Measurements from ENCODE around the gene RAB5A.
A peak's percentile ranks its signal among the peaks of the same experiment; 100 is the strongest.
"Not testable (repeated sequence)": the region's sequence is repeated elsewhere in the genome, so short reads cannot be mapped to it uniquely, and the experiment has no call there.

RAB5A gene

GRCh38 chr3:19946832-19947548, at the start of gene RAB5A:
Gene RAB5A (plus strand): TSS chr3:19947097. CDS start chr3:19950899, 3,802 bp downstream.
- peak; percentile 97 for DNase-seq

GRCh38 chr3:19898721-19899120, 48.2 kb upstream of the RAB5A start:
- DNase-seq = no peak

- no peak for DNase-seq
These were observed 47.6 kb upstream of the RAB5A start for GRCh38 chr3:19899264-19899663.

DNA sequence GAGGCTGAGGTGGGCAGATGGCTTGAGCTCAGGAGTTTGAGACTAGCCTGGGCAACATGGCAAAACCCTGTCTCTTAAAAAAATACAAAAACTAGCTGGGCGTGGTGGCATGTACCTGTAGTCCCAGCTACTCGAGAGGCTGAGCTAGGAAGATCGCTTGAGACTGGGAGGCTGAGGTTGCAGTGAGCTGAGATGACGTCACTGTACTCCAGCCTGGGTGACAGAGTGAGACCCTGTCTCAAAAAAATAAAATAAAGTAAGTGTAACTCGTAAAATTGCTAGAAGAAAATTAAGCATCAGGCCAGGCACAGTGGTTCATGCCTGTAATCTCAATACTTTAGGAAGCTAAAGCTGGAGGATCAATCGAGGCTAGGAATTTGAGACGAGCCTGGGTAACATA, 47.1 kb upstream of the RAB5A start:
- not testable (repeated sequence) for DNase-seq

DNA sequence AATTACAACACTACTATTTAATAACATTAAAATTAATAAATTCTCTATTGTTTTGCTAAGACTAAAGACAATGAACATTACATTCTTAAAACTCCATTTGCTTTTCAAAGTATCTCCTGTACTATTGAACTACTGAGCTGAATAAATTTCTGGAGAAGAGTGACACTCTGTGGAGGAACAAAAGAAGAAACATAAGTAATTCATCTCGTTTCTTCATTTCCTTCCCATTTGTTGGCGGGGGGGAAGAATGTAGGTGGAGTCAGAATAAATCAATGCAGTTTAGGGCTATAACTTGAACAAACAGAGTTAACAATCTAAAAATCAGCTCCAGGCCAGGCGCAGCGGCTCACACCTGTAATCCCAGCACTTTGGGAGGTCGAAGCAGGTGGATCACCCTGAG, 45.6 kb upstream of the RAB5A start:
- DNase-seq = no peak

GRCh38 chr3:19901918-19902317, 45.0 kb upstream of the RAB5A start:
- no peak for DNase-seq

GRCh38 chr3:19903649-19904048, 43.2 kb upstream of the RAB5A start:
- DNase-seq = no peak

- no peak for DNase-seq
These were observed 39.4 kb upstream of the RAB5A start for GRCh38 chr3:19907523-19907922.

DNA sequence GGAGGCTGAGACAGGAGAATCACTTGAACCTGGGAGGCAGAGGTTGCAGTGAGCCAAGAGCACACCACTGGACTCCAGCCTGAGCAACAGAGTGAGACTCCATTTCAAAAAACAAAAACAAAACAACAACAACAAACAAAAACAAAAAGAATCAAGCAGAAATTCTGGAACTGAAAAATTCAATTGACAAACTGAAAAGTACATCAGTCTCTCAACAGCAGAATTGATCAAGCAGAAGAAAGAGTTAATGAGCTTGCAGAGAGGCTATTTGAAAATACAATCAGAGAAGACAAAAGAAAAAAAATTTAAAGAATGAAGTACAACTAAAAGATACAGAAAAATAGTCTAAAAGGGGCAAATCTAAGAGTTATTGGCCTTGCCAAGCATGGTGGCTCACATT, 35.4 kb upstream of the RAB5A start:
- no peak for DNase-seq

DNA sequence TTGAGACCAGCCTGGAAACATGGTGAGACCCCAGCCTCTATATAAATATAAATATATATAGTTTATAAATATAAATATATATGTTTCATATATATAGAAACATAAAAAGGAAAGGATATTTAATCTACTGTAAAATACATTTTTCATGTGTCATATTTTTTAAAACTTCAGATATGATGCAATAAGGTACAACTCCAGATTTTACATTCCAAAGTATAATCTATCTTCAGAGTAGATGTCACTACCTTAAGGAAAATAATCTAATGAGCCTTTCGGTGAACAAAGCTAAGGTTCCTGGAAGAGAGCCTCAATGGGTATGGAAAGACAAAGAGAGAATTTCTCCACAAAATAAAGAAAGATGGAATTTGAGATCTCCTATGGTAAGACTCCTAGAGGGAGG, 29.7 kb upstream of the RAB5A start:
- no peak for DNase-seq

GRCh38 chr3:19920401-19921080, 26.4 kb upstream of the RAB5A start:
- DNase-seq = no peak

DNA sequence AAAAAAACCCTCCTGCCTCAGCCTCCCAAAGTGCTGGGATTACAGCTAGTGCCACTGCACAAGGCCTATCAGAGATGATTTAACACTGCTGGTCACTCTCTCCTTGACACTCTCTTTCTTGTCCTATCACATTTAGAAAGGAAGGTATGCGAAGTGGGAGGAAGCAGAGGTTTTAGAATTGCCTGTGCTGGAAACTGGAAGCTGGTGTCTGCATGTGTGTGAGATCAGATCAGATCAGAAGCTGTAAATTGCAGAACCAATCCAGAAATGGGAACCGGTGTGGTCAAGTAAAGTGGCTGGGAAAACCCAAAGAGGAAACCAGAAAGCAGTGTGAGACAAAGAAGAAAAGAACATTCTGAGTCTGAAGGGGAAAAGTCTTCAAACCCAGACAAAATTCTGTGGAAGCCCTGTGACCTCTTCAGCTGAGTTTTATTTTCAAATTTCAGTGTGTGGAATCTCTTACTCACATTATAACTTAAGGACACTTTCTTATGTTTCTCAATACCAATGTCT, 15.7 kb upstream of the RAB5A start:
- DNase-seq = peak; percentile 10

- no peak for DNase-seq
These were observed 15.1 kb upstream of the RAB5A start for GRCh38 chr3:19931767-19932188.

DNA sequence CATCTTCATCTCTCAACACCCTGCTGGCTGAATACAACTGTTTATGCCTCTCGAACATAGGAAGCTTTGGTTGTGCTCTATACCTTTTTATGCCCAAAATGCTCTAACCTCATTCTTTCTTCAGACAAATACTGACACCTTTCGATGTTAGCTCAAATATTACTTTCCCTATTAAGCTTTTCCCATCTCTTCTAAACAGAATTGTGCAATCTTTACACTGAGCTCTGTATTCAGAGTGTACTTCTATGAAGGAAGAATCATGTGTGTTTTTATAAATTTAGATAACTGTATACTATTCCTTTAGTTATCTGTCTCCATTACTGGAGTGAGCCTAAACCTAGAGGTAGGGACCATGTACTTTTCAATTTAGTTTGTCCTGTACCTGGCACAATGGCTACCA, 14.5 kb upstream of the RAB5A start:
- DNase-seq = no peak

GRCh38 chr3:19934098-19934566, 12.8 kb upstream of the RAB5A start, which contains the start of gene EFHB:
Gene EFHB (minus strand): TSS chr3:19934217. CDS start chr3:19934018, 199 bp downstream.
- DNase-seq = no peak

DNA sequence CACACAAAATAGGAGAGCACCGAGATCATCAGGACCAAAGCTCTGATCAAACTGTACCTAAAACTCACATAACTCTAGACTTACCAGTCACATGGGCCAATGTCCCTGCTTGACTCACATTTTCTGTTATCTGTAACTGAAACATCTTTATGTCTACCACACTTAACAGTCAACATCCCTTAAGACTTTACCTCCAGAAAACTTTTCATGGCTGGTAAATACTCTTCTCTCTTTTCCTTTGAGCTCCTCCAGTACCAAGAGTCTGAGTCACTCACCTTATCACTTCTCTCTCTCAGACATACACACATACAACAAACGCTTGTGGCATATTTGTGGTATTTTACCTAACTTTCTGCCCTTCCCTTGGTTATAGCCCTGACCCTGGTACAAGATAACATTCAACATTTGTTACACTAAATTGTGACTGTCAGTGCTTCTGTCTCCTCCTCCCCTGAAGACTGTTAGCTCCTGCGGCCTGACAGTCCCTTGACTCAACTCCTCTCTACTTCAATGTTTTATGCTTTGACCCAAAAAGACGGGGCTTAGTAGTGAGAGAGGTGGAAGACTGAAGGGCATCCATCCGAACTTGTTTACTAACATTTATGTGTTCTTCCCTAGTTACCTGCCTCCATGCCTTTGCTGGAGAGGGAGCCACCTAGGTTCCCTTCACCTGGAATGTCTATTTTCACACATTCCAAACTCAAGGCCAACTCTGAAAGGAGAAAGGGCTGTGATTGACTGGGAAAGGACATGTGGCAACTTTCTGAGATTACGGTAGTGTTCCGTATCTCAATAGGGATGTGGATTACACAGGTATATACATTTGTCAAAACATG, 9.2 kb upstream of the RAB5A start:
- no peak for DNase-seq

- DNase-seq = no peak
These were observed 8.6 kb upstream of the RAB5A start for GRCh38 chr3:19938295-19938627.

GRCh38 chr3:19940643-19941042, 6.3 kb upstream of the RAB5A start:
- no peak for DNase-seq

GRCh38 chr3:19945534-19945933, 1.4 kb upstream of the RAB5A start:
- no peak for DNase-seq

- DNase-seq = no peak
These were observed 697 bp upstream of the RAB5A start for GRCh38 chr3:19945969-19946831.

DNA sequence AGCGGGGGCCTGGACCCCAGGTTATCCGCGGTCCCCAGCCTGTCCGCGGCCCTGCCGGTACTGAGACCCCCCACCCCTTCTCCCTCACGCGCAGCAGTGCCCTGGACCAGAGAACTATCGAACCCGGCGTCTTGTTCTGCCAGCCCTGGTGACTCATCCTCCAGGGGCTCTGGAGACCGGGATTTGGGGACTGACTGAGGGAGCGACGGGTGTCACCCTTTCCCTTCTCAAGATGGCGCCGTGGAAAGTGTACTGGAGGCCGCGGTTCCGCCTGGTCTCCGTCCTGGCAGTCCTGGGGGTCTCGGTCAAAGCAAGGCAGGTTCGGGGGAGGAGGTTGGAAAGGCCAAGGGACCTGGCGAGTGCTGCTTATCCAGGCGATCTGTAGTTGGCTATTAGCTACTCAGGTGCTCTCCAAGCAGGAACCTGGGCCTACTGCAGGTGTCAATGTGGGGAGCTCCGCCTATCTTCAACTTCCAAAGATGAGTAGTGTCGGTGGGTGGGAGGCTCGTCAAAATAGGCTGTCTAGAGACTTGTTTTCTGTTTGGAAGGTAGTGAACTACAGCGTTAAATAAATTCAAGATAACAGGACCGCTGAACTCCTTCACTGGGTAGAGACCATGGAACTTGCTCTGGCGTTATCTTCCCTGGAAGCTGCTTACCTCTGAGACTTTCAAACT, 790 bp downstream of the RAB5A start:
- DNase-seq = peak; percentile 37

GRCh38 chr3:19948226-19948591, 1.3 kb downstream of the RAB5A start:
- no peak for DNase-seq

Data from stimulated activated naive CD4-positive, alpha-beta T cell treated with Interleukin-2 at 50 U/mL for 16 hours (primary cell).